Measurements from ENCODE around the gene MRPS34.
"Not testable (repeated sequence)": the region's sequence is repeated elsewhere in the genome, so short reads cannot be mapped to it uniquely, and the experiment has no call there.

MRPS34 gene

DNA sequence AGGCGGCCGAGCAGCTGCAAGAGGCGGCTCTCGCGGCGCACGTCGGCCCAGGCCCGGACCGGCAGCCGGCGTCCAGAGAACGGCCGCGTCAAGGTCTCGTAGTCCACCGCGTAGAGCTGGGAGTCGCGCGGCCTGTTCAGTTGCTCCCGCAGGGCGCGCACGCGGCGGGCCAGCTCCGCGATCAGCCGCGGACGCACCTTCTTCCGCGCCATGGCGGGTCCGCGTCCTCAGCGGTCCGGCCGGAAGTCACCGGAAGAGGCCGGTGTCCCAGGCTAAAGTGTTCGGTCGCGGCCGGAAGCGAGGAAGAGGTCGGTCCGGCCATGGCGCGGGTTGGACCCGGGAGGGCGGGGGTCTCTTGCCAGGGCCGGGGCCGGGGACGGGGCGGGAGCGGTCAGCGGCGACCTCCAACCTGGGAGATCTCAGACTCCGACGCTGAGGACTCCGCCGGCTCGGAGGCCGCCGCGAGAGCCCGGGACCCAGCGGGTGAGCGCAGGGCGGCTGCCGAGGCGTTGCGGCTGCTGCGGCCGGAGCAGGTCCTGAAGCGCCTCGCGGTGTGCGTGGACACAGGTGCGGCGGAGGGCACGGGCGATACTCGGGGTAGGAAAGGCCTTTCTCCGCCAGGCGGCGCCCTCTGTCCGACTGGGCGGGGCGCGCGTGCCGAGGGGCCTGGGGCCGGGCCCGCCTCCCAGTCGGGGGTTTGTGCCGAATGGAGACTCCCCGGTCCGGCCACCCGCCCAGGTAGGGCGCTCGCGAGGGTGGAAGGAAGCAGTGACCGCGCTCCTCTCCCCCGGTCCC, at the start of gene MRPS34:
MRPS34 (minus strand) TSS at position 227 of the 795 bp plus-strand sequence; CDS start at position 212, 15 bp downstream.
- peak; percentile 42 for DNase-seq

DNA sequence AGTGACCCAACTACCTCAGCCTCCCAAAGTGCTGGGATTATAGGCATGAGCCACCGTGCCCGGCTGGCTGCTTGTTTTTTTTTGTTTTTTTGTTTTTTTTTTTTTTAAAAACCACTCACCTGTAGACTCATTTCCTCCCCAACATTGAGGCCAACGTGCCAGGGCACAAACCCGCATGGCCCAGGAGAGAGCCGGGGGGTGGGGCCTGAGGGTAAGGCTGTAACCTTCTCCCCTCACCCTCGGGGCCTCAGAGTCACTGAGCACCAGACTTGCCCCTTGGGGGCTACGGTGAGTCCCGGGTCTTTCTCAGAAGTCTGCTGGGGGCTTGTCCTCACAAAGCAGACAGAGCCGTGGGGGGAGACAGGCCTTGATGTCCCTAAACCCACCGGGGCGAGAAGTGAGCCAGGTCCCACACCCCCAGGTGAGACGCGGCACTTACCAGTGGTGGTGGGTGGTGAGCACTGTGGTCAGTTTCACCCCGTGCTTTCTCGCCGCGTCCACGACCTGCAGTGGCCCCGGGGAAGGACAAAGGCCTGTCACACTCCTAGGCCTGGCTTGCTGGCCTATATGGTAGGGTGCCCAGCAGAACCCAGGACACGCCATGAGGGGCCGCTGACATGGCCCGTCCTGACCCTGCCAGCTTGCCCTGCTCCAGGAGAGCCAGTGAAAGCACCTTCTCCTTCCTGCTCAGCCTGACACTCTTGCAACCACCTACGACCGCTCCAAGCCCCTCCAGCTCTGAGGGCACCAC, 49.1 kb upstream of the MRPS34 start:
- DNase-seq, result no peak

DNA sequence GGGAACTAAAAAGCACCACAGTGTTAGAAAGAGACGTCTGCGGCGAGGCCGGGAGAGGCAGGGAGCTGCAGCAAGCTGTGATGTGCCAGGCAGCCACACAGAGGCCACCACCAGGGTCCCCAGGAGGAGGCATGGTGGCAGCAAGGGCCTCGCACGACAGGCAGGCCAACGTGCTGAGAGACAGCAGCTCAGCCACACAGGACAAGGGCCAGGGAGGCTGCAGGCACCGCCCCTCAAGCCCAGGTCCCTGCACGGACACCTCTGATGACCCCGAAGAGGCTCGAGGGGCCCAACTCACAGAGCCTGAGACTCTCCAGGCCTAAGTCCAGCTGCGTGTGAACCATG, 48.0 kb upstream of the MRPS34 start:
- no peak for DNase-seq

DNA sequence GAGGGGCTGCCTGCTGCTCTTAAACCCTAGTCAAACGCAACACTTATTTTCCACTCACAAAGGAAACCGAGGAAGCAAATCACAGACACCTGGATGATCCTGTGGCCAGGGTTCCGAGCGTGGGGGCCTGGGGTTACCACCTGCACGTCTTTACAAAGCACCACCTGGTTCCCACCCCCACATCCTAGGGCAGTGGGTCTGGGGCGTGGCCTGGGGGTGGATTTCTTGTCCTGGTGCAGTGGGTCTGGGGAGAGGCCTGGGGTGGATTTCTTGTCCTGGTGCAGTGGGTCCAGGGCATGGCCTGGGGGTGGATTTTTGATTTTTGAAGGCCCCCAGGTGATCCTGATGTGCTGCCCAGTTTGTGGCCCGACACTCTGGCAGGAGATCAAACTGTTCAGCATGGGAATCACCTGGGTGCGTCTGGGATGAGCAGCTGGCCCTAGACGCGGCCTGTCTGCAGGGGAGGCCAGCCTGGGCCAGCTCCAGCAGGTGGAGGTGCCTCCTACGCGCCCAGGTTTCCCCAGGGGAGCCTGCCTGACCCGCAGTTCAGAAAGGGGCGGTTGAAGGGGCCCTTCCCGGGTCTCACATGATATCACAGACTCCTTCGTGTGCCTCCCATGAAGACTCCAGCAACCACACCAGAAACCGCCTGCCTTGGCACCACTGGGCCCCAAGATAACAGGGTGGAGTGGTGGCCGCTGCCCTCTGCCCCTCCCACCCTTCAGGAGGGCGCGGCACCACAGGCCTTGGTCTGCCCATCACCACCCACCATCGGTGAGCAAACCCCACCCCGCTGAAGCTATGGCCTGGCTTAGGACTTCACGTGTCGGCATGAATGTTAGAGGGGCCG, 47.4 kb upstream of the MRPS34 start:
- DNase-seq, result no peak

DNA sequence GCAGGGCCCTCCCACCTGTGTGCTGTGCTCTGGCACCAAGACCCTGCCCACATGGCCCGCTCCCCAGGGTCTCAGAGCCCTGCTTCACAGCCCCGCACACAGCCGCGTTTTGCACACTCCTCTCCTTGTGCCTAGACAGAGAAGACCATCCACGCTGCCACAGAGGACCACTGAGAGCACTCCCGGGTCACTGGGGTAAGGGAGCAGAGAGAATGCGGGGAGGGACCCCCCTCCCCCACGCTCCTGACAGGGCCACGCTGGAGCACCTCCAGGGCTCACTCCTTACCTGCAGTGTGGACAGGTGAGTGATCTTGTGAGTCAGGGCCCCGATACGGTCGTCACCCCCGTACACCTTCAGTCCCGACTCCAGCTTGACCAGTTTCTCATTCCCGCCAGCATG, 46.7 kb upstream of the MRPS34 start:
- DNase-seq, result no peak

DNA sequence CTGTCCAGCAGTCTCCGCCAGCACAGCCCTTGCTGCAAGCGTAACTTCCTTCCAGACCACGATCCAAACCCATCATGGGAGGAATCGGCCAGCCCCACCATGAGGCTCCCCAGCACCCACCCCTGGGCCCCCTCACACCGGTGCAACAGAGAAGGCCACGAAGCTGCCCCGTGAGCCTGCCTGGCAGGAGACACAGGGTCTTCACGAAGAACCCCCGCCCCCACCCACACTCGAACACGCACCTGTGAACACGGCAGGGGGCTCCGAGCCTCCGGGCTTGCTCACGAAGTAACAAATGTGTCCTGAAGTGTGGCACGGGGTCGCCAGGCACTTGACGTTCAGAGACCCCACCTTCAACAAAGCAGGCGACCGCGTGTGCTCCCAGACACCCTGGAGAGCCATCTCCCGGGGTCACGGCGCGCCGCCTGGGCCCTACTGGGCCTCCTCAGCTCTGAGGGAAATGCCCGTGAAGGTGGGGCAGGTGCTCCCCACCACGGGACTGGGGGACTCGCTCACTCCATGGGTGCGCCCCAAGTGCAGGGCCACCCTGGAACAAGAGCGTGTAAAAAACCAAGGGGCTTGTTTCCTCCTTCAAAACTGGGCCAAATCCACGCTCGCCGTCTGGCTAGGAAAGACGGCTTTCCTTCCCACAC, 46.1 kb upstream of the MRPS34 start:
- no peak for DNase-seq

DNA sequence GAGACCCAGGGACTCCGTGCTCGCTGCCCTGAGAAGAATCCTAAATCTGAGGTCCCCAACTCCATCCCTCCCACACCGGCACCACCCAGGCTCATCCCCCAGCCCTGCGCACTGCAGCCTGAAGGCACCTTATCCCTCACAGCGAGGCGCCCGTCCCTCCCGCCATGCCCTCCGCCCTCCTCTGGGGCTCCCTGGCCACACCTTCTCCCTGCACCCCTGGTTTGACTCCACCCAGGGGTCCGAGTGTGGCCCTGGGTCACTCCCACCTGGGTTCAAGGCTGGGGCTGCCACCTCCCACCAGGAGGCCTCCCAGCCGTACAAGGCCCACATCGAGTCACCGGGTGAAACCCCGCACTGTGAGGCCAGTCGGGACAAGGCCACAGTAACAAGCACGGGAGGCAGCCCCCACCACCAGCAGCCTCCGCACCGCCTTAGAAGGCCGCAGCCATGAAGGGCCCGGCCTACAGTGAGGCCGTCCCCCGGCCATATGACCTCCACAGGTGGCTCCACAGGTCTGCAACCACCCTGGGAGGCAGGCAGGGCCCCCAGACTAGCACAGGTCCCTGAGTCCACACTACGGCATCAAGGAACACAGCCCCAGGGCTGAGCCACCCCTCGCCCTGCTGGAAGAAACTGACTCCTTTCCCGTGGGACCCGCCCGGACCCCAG, 45.4 kb upstream of the MRPS34 start:
- no peak for DNase-seq

DNA sequence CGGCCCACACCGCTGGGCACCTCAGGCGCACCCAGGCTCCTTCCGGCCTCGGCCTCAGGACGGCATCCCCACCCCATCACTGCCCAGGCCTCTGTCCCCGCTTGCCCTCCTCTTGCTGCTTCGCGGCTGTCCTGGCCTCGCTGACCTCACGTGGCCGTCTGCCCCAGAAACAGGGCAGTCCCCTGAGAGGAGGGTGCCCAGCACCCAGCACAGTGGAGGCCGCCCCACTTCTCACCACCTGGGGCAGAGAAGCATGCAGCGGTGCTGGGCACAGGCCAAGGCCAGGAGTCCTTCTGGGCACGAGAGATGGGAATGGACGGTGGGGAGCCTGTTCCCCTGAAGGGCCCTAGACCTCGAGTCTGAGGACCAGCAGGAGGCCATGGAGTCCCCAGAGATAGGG, 44.8 kb upstream of the MRPS34 start:
- DNase-seq, result no peak

DNA sequence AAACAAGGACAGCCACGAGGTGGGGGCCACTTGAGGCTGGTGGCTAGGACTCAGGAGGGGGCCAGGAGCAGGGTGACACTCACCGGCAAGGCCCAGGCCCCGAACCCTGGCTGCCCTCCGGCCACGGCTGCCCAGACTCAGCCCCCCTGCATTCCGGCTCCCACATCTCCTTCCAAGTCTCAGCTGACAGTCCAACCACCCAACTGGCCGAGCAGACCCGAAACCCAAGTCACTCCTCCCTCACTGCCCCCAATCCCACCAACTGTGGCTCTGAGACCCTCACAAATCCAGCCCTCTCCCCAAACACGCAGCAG, 44.3 kb upstream of the MRPS34 start:
- no peak for DNase-seq

DNA sequence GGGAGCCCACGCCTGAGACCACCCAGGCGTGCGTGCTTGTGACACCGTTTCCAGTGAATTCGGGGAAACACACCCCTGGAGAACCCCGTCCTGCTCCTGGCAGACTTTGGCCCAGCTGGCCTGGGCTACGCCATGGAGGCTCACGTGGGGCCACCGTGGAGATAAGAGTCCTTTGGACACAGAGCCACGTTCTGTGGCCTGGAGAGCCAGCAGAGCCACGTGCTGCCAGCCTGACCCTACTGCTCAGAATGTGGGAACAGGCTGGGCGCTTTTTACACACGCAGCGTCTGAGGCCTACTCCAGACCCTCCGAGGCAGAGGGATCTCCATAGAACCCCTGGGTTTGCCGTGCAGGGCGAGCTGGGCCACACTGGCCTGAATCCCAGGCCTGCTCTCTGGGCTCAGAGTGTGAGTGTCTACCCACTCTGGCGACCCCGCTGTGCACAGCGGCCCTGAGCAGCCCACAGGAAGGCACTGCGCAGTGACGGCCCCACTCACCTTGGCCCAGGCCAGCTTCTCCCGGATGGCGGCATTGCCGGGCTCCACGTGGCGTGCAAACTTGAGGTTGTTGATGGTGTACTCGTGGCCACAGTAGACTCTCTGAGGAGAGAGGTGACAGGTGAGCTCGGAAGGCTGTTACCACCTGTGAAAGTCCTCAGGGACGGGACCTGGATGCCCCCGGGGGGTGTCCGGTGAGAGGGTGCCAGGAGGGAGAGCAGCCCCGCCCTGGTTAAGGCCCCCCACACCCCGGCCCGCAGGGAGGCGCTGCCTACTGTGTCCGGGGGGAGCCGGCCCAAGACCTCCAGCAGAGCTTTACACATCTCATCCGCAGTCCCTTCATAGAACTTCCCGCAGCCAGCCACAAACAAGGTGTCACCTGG, 43.7 kb upstream of the MRPS34 start:
- no peak for DNase-seq

DNA sequence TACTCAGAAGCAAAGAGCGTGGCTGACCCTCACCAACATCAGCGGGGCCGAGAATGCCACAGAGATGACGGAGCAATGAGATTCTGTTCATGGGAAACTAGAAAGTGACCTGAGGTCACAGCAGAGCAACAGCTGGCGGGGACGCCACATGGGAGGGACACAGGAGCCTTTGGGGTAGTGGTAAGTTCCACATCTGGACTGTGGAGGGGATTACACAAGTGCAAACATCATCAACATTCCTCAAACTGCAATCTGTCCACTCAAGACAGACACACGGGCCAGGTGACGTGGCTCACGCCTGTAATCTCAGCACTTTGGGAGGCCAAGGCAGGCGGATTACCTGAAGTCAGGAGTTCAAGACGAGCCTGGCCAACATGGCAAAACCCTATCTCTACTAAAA, 42.5 kb upstream of the MRPS34 start:
- no peak for DNase-seq

DNA sequence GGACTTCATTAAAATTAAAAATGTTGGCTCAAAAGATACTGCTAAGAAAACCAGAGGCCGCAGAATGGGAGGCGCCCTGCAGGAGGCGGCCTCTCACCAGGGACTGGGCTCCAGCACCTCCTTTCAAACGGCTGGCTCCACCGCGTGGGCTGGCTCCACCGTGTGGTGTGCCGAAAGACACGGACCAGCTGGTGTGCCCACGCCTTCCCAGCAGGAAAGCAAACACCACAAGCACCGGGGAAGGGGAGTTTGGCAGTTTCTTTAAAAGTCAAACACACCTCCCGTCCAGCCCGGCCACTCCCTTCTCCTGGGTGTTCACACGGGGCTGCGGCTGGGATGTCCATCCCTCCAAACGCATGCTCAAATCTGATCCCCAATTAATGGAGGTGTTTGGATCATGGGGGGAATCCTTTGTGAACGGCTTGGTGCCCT, 39.8 kb upstream of the MRPS34 start:
- peak; percentile 18 for DNase-seq

DNA sequence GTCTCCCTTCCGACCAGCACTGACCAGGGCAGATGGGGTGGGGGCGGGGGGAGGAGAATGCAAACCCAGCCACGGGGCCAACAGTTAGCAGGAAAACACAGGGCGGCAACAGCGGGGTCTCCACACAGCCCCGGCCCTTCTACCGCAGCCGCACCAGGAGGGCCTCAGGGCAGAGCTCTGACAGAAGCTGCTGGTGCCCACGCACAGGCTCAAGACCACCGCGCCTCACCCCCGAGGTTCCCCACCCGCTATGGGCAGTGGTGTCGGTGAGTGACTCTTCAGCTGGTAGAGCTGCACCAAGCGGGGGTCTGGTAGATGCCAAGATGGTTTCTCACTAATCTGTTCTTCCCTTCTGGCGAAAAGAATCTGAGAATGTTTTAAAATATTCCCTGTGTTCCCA, 37.6 kb upstream of the MRPS34 start:
- no peak for DNase-seq

DNA sequence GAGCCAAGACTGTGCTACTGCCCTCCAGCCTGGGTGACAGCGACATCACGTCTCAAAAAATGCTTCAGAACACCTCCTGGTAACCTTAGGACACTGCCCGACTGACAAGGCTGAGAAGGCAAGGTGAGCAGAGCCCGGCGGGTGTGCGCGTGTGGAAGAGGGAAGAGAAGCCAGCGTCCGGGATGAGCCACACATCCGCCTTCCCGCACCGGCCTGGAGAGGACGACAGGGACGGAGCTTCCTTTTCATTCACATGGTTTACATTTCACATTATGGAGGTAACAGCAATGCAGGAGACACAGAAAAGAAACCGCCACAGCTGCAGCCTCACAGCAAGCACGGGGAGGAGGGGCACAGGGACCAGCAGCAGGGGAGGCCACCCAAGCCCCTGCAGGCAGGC, 37.2 kb upstream of the MRPS34 start:
- no peak for DNase-seq

DNA sequence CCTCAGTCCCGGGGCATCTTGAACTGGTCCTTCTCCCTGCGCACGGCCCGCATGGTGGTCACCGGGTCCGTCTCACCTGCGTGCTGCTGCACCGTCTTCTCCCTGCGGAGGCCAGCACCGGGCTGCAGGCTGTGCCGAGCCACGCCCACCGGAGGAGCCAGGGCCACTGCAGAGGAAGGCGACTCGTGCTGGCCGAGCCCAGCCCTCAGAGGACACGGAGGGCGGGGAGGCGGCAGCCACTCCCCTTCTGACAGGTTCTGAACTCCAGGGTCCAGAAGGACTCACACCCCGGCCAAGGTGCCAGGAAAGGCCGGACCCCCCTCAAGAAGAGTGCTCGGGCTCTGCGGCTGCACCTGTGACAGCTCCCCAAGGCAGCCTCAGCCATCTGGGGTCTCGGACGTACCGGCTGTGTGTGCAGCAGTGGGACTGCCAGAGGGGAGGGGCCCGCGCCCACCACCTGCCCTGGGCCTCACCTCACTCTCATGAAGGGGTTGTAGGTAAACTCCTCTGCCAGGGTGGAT, 36.4 kb upstream of the MRPS34 start:
- no peak for DNase-seq

DNA sequence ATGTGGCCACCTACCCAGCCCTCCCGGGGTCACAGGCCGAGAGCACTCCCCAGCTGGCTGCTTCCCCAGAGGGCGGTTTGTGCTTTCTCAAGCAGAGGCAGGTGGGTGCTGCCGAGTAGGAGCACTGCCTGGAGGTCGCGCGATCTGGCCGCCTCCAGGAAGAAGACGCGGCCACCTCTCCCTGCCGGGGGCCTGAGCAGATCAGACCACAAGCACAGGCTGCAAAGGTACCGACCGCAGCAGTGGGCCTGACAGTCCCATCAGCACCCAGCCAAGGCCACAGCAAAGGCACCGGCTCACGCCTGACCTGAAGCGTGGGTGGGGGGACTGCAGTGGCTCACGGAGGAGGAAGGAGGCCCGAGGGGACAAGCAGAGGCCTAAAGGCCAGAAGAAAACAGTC, 35.8 kb upstream of the MRPS34 start:
- DNase-seq, result no peak

DNA sequence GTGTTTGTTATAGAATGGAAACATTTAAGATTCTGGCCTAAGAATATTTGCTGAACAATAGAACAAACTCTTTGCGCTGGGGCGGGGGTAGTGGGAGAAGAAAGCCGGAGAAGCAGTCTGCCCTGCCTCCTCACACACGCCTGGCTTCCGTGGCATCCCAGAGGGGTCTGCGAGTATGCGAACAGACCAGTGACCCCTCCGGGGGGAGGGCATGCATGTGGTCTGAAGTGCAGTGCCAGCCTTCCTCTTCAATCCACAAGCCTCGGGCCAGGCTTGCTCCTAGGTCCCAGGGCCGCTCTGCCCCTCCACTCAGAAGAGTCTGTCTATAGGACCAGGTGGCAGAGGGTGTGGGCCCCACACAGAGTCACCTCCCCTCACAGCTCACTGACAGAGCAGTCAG, 34.7 kb upstream of the MRPS34 start:
- DNase-seq, result no peak

DNA sequence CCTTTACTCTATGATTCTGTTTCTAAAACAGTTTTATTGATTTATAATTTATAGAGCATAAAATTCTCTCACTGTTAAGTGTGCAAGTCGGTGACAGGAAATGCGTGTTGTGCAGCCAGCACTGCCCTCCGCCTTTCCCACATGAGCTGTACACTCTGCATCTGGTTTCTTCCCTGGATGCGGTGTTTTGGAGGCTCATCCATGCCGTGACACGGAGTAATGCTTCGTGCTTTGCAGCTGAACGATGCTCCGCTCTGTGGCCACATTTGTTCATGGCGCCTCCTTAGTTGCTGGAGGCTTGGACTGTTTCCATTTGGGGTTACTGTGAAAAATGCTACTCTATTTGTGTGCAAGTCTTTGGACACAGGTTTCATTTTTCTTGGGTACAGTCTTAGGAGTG, 27.8 kb upstream of the MRPS34 start:
- no peak for DNase-seq

DNA sequence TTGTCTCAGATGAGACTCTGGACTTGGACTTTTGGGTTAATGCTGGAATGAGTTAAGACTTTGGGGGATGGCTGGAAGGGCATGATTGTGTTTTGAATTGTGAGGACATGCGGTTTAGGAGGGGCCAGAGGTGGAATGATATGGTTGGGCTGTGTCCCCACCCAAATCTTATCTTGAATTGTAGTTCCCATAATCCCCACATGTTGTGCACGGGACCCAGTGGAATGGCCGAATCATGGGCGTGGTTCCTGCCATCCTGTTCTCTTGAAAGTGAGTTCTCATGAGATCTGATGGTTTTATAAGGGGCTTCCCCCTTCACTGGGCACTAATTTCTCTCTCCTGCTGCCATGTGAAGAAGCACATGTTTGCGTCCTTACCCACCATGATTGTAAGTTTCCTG, 26.3 kb upstream of the MRPS34 start:
- not testable (repeated sequence) for DNase-seq

DNA sequence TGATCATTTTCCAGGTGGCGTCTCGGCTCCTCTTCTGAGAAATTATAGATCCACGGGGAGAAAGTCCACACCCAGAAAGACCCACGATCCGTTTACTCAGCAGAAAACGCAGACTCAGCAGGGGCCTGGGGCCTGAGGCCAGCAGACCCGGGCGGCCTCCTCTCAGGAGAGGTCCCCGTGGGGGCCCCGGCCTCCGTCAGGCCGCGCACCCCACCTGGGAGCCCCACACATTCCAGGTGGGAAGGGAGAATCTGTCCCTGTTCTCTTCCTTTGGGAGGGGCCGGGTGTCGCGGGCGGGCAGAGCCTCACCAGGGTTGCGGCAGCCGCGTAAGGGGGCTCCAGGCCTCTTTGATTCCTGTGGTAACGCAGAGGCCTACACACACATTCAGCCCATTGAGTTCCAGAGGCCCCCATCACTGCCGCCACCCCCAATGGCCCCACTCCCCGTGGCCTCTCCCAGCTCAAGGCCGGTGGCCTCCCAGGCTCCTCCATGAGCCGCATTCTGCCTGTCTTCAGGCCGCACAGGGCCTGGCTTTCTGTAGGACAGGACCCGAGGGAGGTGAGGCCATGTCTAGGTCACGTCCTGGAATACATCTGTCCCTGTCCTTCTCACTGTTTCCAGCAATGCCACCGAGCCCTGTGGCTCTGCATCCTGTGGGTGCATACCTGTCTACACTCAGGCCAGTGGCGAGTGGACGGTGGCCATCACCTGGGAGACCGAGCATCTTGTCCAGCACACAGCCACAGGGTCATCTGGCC, 22.2 kb upstream of the MRPS34 start:
- DNase-seq, result no peak
